Heart left ventricle (tissue), 13 donors: ENCODE results near the gene SUFU.

Experiments used
- POLR2A ChIP-seq, 2 donors: fragments of 450-650 bp; IDR thresholded peaks; one replicate each; pipeline ENCODE4 v1.6.1; 2017; ENCODE audit warnings: antibody characterized with exemption in 2 of 2, mild to moderate bottlenecking in 2 of 2, moderate library complexity in 2 of 2
- TF ChIP-seq, protein P1 (sequence below), 12 donors: fragments of 200-600 bp; sonication (generic) in 4 of 12; IDR thresholded peaks; one replicate each; pipeline versions ENCODE4 v1.5.0 to v1.8.0; 2018 to 2022; ENCODE audit warnings: antibody characterized with exemption in 12 of 12, mild to moderate bottlenecking in 5 of 12
- donor health status: ischemic (EF 13 %, LVEDD 7.1; RV severe dilation, severe dysfunction).
- donor health status: DM: no; HTN: yes; CAD: no.
- donor health status: DM: no; HTN: no; CAD: no.
- donor health status: ischemic (EF 25% LVEDD 6.9; RV normal size, moderate dysfunction).
- donor health status: ischemic (EF 25% LVEDD 5.7; RV mildly dilated, moderate dysfunction).
- donor health status: ischemic (EF 35%, LVEDD 5.7; RV mildly dilated, moderate dysfunction).
- donor health status: nonischemic (EF 11% LVEDD 7.7; RV severe dilation, severe dysfunction).
- donor health status: DM: yes; HTN: yes; CAD: no.
- donor health status: PGD.
- donor health status: ischemic (EF 29% LVEDD 5.4; RV normal size, mild dysfunction).
- donor health status: nonischemic (EF 23%, LVEDD 6.1; RV moderate dilation, normal function).

DNA sequence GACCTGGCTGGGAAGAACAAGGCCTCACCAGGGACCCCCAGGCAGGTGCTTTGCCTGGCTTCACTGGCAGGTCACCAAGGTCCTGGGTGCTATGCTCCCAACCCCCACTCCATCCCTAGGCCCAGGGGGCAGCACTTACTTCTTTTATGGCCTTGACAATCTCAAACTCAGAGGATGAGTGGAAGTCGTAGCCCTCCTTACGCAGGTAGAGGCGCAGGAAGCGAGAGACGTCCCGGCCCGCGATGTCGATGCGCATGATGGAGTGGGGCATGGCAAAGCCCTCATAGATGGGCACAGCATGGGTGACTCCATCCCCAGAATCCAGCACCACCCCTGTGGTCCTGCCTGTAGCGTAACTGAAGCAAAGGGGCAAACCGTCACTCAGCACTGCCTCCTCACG is 19.8 kb upstream of the SUFU start:
- no peak for TF ChIP-seq POLR2A (IDR thresholded peaks at IDR 0.05)
- TF ChIP-seq, protein P1, sequence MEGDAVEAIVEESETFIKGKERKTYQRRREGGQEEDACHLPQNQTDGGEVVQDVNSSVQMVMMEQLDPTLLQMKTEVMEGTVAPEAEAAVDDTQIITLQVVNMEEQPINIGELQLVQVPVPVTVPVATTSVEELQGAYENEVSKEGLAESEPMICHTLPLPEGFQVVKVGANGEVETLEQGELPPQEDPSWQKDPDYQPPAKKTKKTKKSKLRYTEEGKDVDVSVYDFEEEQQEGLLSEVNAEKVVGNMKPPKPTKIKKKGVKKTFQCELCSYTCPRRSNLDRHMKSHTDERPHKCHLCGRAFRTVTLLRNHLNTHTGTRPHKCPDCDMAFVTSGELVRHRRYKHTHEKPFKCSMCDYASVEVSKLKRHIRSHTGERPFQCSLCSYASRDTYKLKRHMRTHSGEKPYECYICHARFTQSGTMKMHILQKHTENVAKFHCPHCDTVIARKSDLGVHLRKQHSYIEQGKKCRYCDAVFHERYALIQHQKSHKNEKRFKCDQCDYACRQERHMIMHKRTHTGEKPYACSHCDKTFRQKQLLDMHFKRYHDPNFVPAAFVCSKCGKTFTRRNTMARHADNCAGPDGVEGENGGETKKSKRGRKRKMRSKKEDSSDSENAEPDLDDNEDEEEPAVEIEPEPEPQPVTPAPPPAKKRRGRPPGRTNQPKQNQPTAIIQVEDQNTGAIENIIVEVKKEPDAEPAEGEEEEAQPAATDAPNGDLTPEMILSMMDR (IDR thresholded peaks at IDR 0.05), result no peak
